Measurements from ENCODE around the gene RDH5. TPM values are rescaled to one million over a fixed set of nuclear protein-coding genes. Genes with fewer than 3 reads are reported as not detected.

Gene RDH5
- polyA plus RNA-seq, 1 of the 3 experiments (the other 2 are of a cell fraction) = 5.2 TPM

GRCh38 chr12:55704824-55705718, 15.1 kb upstream of the RDH5 start:
- H3K9me3 ChIP-seq = no peaks in the 10 kb centered on the region
- POLR2A ChIA-PET = no interaction called here
- H3K9me2 ChIP-seq = no peaks in the 10 kb centered on the region
- no peaks in the 10 kb centered on the region for H3K79me2 ChIP-seq (ENCODE audit: insufficient read depth)
- H3K27ac ChIP-seq (ENCODE audit: low read depth in 2 of 2, low read length in 1 of 2) = no peak overlapping the region
- CTCF ChIA-PET = interaction anchor here (0.9 to 2.0 kb wide), 6 partner anchors 9 to 49 kb away, joined by 3 to 8 read pairs (median 5); partner anchors contain the start of gene BLOC1S1
- H3K4me1 ChIP-seq (ENCODE audit: control insufficient read depth in 1 of 2, insufficient read depth in 2 of 2, low read depth in 1 of 2, low read length in 1 of 2) = peaks cover 12 to 13% of the 10 kb centered on the region in 2 experiments; a peak in 2 of 4 replicates
- H3K36me3 ChIP-seq (replicated peaks in 1 of 2; ENCODE audit: control insufficient read depth in 1 of 2, insufficient read depth in 2 of 2, low read length in 1 of 2) = no peaks in the 10 kb centered on the region
- no peak overlapping the region for H3K4me2 ChIP-seq
- H3K9ac ChIP-seq = no peak overlapping the region
- no peaks in the 10 kb centered on the region; the same call in 1 of the 2 replicates for H3K27me3 ChIP-seq (ENCODE audit: insufficient read depth)
- TF ChIP-seq POLR2AphosphoS5 (IDR thresholded peaks at IDR 0.05; ENCODE audit: low read depth, low read length) (no peak), RCOR1 (IDR thresholded peaks at IDR 0.05; ENCODE audit: low read length) (no peak), JUND (IDR thresholded peaks at IDR 0.05) (no peak), TAF1 (IDR thresholded peaks at IDR 0.05; ENCODE audit: borderline replicate concordance, low read depth, low read length) (no peak), TCF12 (IDR thresholded peaks at IDR 0.05) (no peak), CTCF (IDR thresholded peaks at IDR 0.05) (no peak), USF2 (IDR thresholded peaks at IDR 0.05; ENCODE audit: borderline replicate concordance, low read depth, low read length) (no peak), RFX5 (IDR thresholded peaks at IDR 0.05; ENCODE audit: low read length) (no peak), EZH2phosphoT487 (IDR thresholded peaks at IDR 0.05; ENCODE audit: borderline replicate concordance, low read depth) (no peak), USF1 (IDR thresholded peaks at IDR 0.05; ENCODE audit: borderline replicate concordance, low read depth) (no peak), IRF3 (IDR thresholded peaks at IDR 0.05; ENCODE audit: low read depth, low read length) (no peak), SMC3 (IDR thresholded peaks at IDR 0.05; ENCODE audit: low read depth, low read length) (no peak), NFIC (IDR thresholded peaks at IDR 0.05; ENCODE audit: borderline replicate concordance) (no peak), EP300 (IDR thresholded peaks at IDR 0.05; ENCODE audit: borderline replicate concordance in 1 of 2, low read depth in 1 of 2, low read length in 1 of 2) (no peak)
- no peak for DNase-seq
- no peaks in the 10 kb centered on the region for H3F3A ChIP-seq (replicated peaks; ENCODE audit: insufficient read depth)
- H3K4me3 ChIP-seq (ENCODE audit: low read depth in 2 of 2, low read length in 1 of 2) = no peak overlapping the region
- H4K20me1 ChIP-seq (ENCODE audit: insufficient read depth) = no peaks in the 10 kb centered on the region
- no peak overlapping the region for H2AFZ ChIP-seq (ENCODE audit: low read depth)
- WGBS (ENCODE audit: low lambda C conversion rate) = 77% methylated on average over 9 of the region's 9 CpGs
